Thyroid gland (tissue), 4 donors: ENCODE data around the gene KYAT1.

ENCODE experiments used
- POLR2A ChIP-seq, 2 donors: fragments of 450-650 bp; IDR thresholded peaks; one replicate each; pipeline ENCODE4 v1.6.1; 2017; ENCODE audit warnings: antibody characterized with exemption in 2 of 2, mild to moderate bottlenecking in 2 of 2, moderate library complexity in 1 of 2
- TF ChIP-seq, protein P1 (sequence below), 6 experiments: fragments of 200-600 bp in 3 of 6; fragments of 450-650 bp in 3 of 6; sonication (generic) in 3 of 6; IDR thresholded peaks; one replicate each; pipeline ENCODE4 v1.5.1; 2016 to 2019; ENCODE audit warnings: antibody characterized with exemption in 6 of 6, mild to moderate bottlenecking in 2 of 6, inconsistent platforms in 1 of 6, moderate library complexity in 1 of 6

DNA sequence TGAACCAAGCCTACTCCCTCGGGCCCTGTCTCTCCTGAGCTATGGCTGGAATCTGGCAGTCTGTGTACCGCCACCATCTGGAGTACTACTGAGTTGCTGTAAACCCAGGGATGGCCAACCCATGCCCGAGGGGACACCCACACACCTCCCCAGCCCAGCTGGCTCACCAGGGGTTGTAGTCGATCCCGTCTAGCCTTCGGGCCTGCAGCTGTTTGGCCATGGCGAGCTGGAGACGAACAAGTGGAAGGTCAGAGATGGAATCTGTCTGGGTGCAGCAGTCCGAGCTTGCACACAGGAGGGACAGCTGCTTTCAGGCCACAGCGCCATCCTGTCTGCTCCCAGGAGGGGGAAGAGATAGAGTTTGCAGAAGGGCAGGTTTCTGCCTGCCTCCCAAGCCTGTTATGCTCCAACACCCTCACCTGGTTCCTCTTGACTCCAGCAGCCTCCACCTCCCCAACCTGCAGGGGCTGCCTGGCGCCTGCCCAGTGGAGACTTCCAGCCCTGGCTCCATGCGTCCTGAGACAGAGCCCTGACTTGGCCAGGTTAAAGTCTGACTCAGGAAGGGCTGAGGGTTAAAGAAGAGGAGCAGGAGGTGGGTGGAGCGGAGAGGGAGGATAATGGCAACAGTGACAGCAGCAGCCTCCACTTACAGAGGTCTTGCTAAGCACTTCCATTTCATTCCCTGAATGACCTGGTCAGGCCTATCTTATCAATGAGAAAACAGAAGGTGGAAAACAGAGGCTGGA is 36.4 kb downstream of the KYAT1 start:
- TF ChIP-seq, protein P1, sequence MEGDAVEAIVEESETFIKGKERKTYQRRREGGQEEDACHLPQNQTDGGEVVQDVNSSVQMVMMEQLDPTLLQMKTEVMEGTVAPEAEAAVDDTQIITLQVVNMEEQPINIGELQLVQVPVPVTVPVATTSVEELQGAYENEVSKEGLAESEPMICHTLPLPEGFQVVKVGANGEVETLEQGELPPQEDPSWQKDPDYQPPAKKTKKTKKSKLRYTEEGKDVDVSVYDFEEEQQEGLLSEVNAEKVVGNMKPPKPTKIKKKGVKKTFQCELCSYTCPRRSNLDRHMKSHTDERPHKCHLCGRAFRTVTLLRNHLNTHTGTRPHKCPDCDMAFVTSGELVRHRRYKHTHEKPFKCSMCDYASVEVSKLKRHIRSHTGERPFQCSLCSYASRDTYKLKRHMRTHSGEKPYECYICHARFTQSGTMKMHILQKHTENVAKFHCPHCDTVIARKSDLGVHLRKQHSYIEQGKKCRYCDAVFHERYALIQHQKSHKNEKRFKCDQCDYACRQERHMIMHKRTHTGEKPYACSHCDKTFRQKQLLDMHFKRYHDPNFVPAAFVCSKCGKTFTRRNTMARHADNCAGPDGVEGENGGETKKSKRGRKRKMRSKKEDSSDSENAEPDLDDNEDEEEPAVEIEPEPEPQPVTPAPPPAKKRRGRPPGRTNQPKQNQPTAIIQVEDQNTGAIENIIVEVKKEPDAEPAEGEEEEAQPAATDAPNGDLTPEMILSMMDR (IDR thresholded peaks at IDR 0.05), result no peak
- TF ChIP-seq POLR2A (IDR thresholded peaks at IDR 0.05), result no peak
